ENCODE measurements around the gene VRK2.

GRCh38 chr2:58032764-58033080 is 13.9 kb upstream of the VRK2 start:
- TF ChIP-seq POLR2A (IDR thresholded peaks at IDR 0.05) (no peak), CTCF (IDR thresholded peaks at IDR 0.05) (no peak), EP300 (IDR thresholded peaks at IDR 0.05) (no peak)
